HL-60/S4 treated with phorbol 12-myristate 13-acetate at 8.2 ng/mL for 4 days and 3 days (cell line): ENCODE measurements around the gene B4GALNT3.
"Not testable (repeated sequence)": the region's sequence is repeated elsewhere in the genome, so short reads cannot be mapped to it uniquely, and the experiment has no call there.

ENCODE experiments used
- in situ Hi-C: fragments of 300-500 bp; cut with MboI; formaldehyde crosslinking; loops from 2 replicates; pipeline ENCODE4 v1.15.0; 2022; ENCODE audit warnings: low sequenced_read_pairs

Gene B4GALNT3

GRCh38 chr12:459430-460258, at the start of gene B4GALNT3:
Gene B4GALNT3, plus strand, starts transcription at chr12:459939. Its CDS starts 438 bp downstream, at chr12:460377.
- in situ Hi-C loops, result no loop called here

GRCh38 chr12:414859-415258, 44.9 kb upstream of the B4GALNT3 start:
- in situ Hi-C loops, result no loop called here

GRCh38 chr12:418432-418831, 41.3 kb upstream of the B4GALNT3 start:
- in situ Hi-C loops, result no loop called here

- in situ Hi-C loops, result no loop called here
Measured at GRCh38 chr12:422526-422925, 37.2 kb upstream of the B4GALNT3 start.

GRCh38 chr12:435737-436136, 24.0 kb upstream of the B4GALNT3 start:
- in situ Hi-C loops, result not testable (repeated sequence)

GRCh38 chr12:442235-442884, 17.4 kb upstream of the B4GALNT3 start:
- in situ Hi-C loops, result no loop called here

GRCh38 chr12:447141-447540, 12.6 kb upstream of the B4GALNT3 start:
- in situ Hi-C loops, result no loop called here

GRCh38 chr12:449203-449602, 10.5 kb upstream of the B4GALNT3 start:
- in situ Hi-C loops, result no loop called here

GRCh38 chr12:450438-450837, 9.3 kb upstream of the B4GALNT3 start:
- in situ Hi-C loops, result no loop called here

GRCh38 chr12:452667-453210, 7.0 kb upstream of the B4GALNT3 start:
- in situ Hi-C loops, result no loop called here

- in situ Hi-C loops, result no loop called here
Measured at GRCh38 chr12:454833-455232, 4.9 kb upstream of the B4GALNT3 start.

GRCh38 chr12:455821-456220, 3.9 kb upstream of the B4GALNT3 start:
- in situ Hi-C loops, result no loop called here

- in situ Hi-C loops, result no loop called here
Measured at GRCh38 chr12:457676-458075, 2.1 kb upstream of the B4GALNT3 start.

- in situ Hi-C loops, result no loop called here
Measured at GRCh38 chr12:459050-459429, 699 bp upstream of the B4GALNT3 start.

- in situ Hi-C loops, result no loop called here
Measured at GRCh38 chr12:460261-461230, 807 bp downstream of the B4GALNT3 start.

- in situ Hi-C loops, result no loop called here
Measured at GRCh38 chr12:461425-461824, 1.7 kb downstream of the B4GALNT3 start.

GRCh38 chr12:462936-463705, 3.4 kb downstream of the B4GALNT3 start:
- in situ Hi-C loops, result no loop called here

GRCh38 chr12:464484-465267, 4.9 kb downstream of the B4GALNT3 start:
- in situ Hi-C loops, result no loop called here

GRCh38 chr12:466039-466438, 6.3 kb downstream of the B4GALNT3 start:
- in situ Hi-C loops, result no loop called here
